Stomach smooth muscle (tissue), 2 donors: ENCODE measurements around the gene ELOA2.
"Not testable (repeated sequence)": the region's sequence is repeated elsewhere in the genome, so short reads cannot be mapped to it uniquely, and the experiment has no call there.

ENCODE experiments used
- H3K27ac ChIP-seq: one replicate; pipeline ENCODE4 v1.7.0; 2013; ENCODE audit warnings: mild to moderate bottlenecking, low read length, inconsistent platforms
- H3K27me3 ChIP-seq, 2 donors: one replicate each; pipeline ENCODE4 v1.7.0; 2013; ENCODE audit warnings: low read length in 2 of 2; ENCODE audit not compliant: insufficient read depth in 2 of 2, control insufficient read depth in 1 of 2
- H3K36me3 ChIP-seq, 2 donors: one replicate each; pipeline ENCODE4 v1.7.0; 2013; ENCODE audit warnings: low read length in 2 of 2; ENCODE audit not compliant: control insufficient read depth in 2 of 2, insufficient read depth in 2 of 2
- H3K4me1 ChIP-seq: one replicate; pipeline ENCODE4 v1.7.0; 2013; ENCODE audit warnings: low read length; ENCODE audit not compliant: control insufficient read depth, insufficient read depth
- H3K4me3 ChIP-seq, 2 donors: one replicate each; pipeline ENCODE4 v1.7.0; 2013; ENCODE audit warnings: low read length in 2 of 2
- H3K9ac ChIP-seq, 2 donors: one replicate each; pipeline ENCODE4 v1.7.0; 2013; ENCODE audit warnings: low read length in 2 of 2, mild to moderate bottlenecking in 1 of 2
- H3K9me3 ChIP-seq, 2 donors: one replicate each; pipeline ENCODE4 v1.7.0; 2013; ENCODE audit warnings: low read length in 2 of 2; ENCODE audit not compliant: control insufficient read depth in 2 of 2
- donor health status: healthy.
- donor health status: Pancreatic carcinoma.

The ELOA2 gene

GRCh38 chr18:47020757-47021156 lies 14.7 kb downstream of the ELOA2 start:
- not testable (repeated sequence) for H3K9me3 ChIP-seq, H3K36me3 ChIP-seq, H3K4me3 ChIP-seq, H3K9ac ChIP-seq, H3K27me3 ChIP-seq, H3K27ac ChIP-seq, H3K4me1 ChIP-seq

GRCh38 chr18:47019870-47020269 lies 15.6 kb downstream of the ELOA2 start:
- not testable (repeated sequence) for H3K27me3 ChIP-seq, H3K9me3 ChIP-seq, H3K27ac ChIP-seq, H3K4me1 ChIP-seq, H3K4me3 ChIP-seq, H3K36me3 ChIP-seq, H3K9ac ChIP-seq
